K562 (cell line): ENCODE measurements around the gene LMLN. TPM values are rescaled to one million over a fixed set of nuclear protein-coding genes. Genes with fewer than 3 reads are reported as not detected.

Experiments used
- E2F5 ChIP-seq: sonication (generic); formaldehyde crosslinking; IDR thresholded peaks from 2 replicates; pipeline ENCODE4 v1.8.0; 2022; ENCODE audit warnings: mild to moderate bottlenecking, missing genetic modification reagents
- LEF1 ChIP-seq: fragments of 450-650 bp; IDR thresholded peaks from 2 replicates; pipeline ENCODE4 v1.6.1; 2016; ENCODE audit warnings: mild to moderate bottlenecking
- NUFIP1 ChIP-seq: fragments of 450-650 bp; IDR thresholded peaks from 2 replicates; pipeline ENCODE4 v1.6.1; 2018; ENCODE audit not compliant: partially characterized antibody
- SRSF9 ChIP-seq: fragments of 200-400 bp; formaldehyde crosslinking; IDR thresholded peaks from 2 replicates; pipeline ENCODE4 v1.6.1; 2017; ENCODE audit warnings: low read depth, low read length, borderline replicate concordance
- STAT6 ChIP-seq: sonication (generic); formaldehyde crosslinking; IDR thresholded peaks from 2 replicates; pipeline ENCODE4 v1.8.1; 2023; ENCODE audit warnings: mild to moderate bottlenecking, missing genetic modification reagents
- ZBTB40 ChIP-seq, 2 experiments: fragments of 450-650 bp in 1 of 2; sonication (generic) in 1 of 2; formaldehyde crosslinking in 1 of 2; IDR thresholded peaks; 2 replicates each; pipeline versions ENCODE4 v1.7.1 to v1.9.0; 2016 to 2022; ENCODE audit warnings: inconsistent platforms in 1 of 2, mild to moderate bottlenecking in 1 of 2, missing genetic modification reagents in 1 of 2
- ZNF668 ChIP-seq: fragments of 250-450 bp; sonication (Bioruptor Pico); IDR thresholded peaks from 2 replicates; pipeline ENCODE4 v1.8.0; 2022; ENCODE audit warnings: mild to moderate bottlenecking, inconsistent platforms
- ZNF778 ChIP-seq: fragments of 450-650 bp; formaldehyde crosslinking; IDR thresholded peaks from 2 replicates; pipeline ENCODE4 v1.4.0; 2020; ENCODE audit warnings: mild to moderate bottlenecking, moderate library complexity
- polyA plus RNA-seq, 8 experiments: library from polyadenylated mRNA; depleted of rRNA in 4 of 8; stranded (reverse) in 5 of 8; unstranded in 3 of 8; fragments of >200 nt; fragmentation: Nextera tagmentation in 2 of 8; fragmentation: Illumina TruSeq in 1 of 8; extraction: Ambion mirVana in 2 of 8; extraction: Trizol in 1 of 8; gene quantifications; 2 replicates each; pipeline versions ENCODE4 v1.2.1 to v1.2.3, GENCODE V29; 2011 to 2014; ENCODE audit warnings: inconsistent platforms in 1 of 8, missing spikeins in 1 of 8
- total RNA-seq, 7 experiments: library from RNA; depleted of rRNA in 6 of 7; stranded (reverse); fragments of >200 nt in 6 of 7; fragmentation: Illumina TruSeq in 2 of 7; extraction: Trizol in 2 of 7; gene quantifications; 2 replicates each; pipeline versions ENCODE4 v1.2.1 to v1.2.3, GENCODE V29; 2011 to 2021; ENCODE audit warnings: low replicate concordance in 1 of 7
- TF ChIP-seq, protein P1 (sequence below), 2 experiments: fragments of 450-650 bp in 1 of 2; IDR thresholded peaks; 2 replicates each; pipeline ENCODE4 v1.6.1; 2011 to 2017; ENCODE audit warnings: low read depth in 2 of 2, antibody characterized with exemption in 1 of 2, borderline replicate concordance in 1 of 2, low read length in 1 of 2, mild to moderate bottlenecking in 1 of 2, mixed read lengths in 1 of 2; ENCODE audit not compliant: control insufficient read depth in 1 of 2
- TF ChIP-seq, protein P2 (sequence below): fragments of 250-450 bp; sonication (Bioruptor Pico); IDR thresholded peaks from 2 replicates; pipeline ENCODE4 v1.5.0; 2021

Gene LMLN
- total and polyA plus RNA-seq, 9 of the 15 experiments (the other 6 are each of a cell fraction or from before 2014, with no cell fraction given), result 2.2 to 15.9 (median 6.9) TPM

- TF ChIP-seq STAT6 (CRISPR knock-in tag) (no peak), ZBTB40 (IDR thresholded peaks at IDR 0.05) (peak; percentile 27; the same call in 1 of the 2 replicates), ZBTB40 (CRISPR knock-in tag; IDR thresholded peaks at IDR 0.05) (no peak), NUFIP1 (no peak), LEF1 (no peak), E2F5 (CRISPR knock-in tag) (no peak), ZNF778 (CRISPR knock-in tag) (no peak), SRSF9 (no peak), ZNF668 (CRISPR knock-in tag) (no peak)
- TF ChIP-seq, protein P1, sequence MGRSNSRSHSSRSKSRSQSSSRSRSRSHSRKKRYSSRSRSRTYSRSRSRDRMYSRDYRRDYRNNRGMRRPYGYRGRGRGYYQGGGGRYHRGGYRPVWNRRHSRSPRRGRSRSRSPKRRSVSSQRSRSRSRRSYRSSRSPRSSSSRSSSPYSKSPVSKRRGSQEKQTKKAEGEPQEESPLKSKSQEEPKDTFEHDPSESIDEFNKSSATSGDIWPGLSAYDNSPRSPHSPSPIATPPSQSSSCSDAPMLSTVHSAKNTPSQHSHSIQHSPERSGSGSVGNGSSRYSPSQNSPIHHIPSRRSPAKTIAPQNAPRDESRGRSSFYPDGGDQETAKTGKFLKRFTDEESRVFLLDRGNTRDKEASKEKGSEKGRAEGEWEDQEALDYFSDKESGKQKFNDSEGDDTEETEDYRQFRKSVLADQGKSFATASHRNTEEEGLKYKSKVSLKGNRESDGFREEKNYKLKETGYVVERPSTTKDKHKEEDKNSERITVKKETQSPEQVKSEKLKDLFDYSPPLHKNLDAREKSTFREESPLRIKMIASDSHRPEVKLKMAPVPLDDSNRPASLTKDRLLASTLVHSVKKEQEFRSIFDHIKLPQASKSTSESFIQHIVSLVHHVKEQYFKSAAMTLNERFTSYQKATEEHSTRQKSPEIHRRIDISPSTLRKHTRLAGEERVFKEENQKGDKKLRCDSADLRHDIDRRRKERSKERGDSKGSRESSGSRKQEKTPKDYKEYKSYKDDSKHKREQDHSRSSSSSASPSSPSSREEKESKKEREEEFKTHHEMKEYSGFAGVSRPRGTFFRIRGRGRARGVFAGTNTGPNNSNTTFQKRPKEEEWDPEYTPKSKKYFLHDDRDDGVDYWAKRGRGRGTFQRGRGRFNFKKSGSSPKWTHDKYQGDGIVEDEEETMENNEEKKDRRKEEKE (IDR thresholded peaks at IDR 0.05; ENCODE audit: borderline replicate concordance in 1 of 2, control insufficient read depth in 1 of 2, low read depth in 2 of 2, low read length in 1 of 2), result no peak
- TF ChIP-seq, protein P2, sequence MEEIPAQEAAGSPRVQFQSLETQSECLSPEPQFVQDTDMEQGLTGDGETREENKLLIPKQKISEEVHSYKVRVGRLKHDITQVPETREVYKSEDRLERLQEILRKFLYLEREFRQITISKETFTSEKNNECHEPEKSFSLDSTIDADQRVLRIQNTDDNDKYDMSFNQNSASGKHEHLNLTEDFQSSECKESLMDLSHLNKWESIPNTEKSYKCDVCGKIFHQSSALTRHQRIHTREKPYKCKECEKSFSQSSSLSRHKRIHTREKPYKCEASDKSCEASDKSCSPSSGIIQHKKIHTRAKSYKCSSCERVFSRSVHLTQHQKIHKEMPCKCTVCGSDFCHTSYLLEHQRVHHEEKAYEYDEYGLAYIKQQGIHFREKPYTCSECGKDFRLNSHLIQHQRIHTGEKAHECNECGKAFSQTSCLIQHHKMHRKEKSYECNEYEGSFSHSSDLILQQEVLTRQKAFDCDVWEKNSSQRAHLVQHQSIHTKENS, result peak; percentile 77; the same call in 1 of the 2 replicates
Measured at GRCh38 chr3:197957790-197958133, 2.3 kb upstream of the LMLN start (continued).
